ENCODE measurements around the gene NATD1. TPM values are rescaled to one million over a fixed set of nuclear protein-coding genes. Genes with fewer than 3 reads are reported as not detected.

Gene NATD1
- total RNA-seq, 2 experiments from 2014 or later, result 3.0 to 3.2 TPM

DNA sequence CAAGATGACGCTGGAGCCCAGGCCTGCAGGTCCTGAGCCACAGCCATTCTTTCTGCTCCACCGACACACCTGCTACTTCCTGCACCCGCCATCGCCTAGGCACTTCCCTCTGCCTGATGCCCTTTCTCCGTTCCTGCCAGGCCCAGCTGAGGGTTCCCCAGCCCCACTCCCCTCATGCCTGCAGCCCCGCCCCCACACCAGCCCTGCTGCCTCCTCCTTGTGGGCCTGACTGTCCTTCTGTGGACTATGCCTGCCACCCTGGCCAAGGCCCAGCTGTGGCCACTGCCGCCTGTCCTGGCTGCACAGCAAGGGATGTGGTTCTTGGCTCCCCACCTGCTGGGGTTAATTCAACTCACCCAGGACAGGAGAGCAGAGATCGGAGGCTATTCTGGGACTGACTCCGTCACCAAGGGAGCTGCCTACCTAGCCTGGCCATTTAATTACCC is 7.5 kb downstream of the NATD1 start:
- H3K4me1 Mint-ChIP-seq, result peaks cover 5% of the 10 kb centered on the region
- POLR2A ChIA-PET, result no interaction called here
- H3K36me3 Mint-ChIP-seq (ENCODE audit: low read depth), result no peaks in the 10 kb centered on the region
- no peaks in the 10 kb centered on the region for H3K27me3 Mint-ChIP-seq
- DNase-seq, result no peak
- no peak overlapping the region for H3K4me3 Mint-ChIP-seq
- H3K27ac Mint-ChIP-seq, result no peak overlapping the region
- CTCF ChIA-PET, result no interaction called here
- H3K9me3 Mint-ChIP-seq, result no peaks in the 10 kb centered on the region

DNA sequence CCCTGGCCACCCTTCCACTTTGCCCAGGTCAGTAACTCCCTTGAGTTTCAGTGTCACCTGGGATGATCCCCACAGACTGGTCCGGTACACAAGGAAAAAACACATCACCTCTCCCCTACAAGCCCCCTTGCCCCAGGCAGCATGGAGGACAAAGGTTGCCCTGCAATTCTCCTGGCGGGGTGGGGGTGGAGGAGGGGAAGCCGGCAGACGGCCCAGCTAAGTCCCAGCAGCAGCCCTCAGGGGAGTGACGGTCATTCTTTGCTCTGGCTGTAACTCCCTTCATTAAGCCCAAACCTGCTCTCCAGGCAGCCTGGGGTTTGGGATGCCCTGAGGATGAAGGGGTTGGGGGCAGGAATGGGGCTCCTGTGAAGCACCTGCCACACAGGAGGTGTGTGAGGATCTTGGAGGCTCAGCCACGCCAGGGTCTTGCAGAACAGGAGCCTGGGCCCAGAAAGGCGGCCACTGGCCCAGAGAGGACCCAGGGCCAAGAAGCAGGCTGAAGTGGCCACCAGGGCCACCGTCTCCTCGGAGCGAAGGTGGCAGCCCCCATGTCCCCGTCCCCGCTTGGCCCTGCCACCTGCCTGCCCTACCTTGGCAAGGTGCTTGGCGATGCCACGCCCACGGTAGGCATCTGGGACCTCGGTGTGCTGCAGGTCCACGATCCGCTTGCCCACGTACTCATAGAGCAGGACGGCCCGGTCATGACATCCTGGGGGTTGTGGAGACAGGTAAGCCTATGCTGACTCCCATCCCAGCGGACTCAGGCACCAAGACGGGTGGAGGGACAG is 9.5 kb downstream of the NATD1 start:
- Mint-ChIP-seq H3K27me3 (no peaks in the 10 kb centered on the region), H3K36me3 (ENCODE audit: low read depth) (no peaks in the 10 kb centered on the region), H3K4me3 (no peak overlapping the region), H3K27ac (no peak overlapping the region), H3K9me3 (no peaks in the 10 kb centered on the region), H3K4me1 (peaks cover 5% of the 10 kb centered on the region)
- ChIA-PET CTCF (no interaction called here), POLR2A (no interaction called here)
- no peak for DNase-seq

DNA sequence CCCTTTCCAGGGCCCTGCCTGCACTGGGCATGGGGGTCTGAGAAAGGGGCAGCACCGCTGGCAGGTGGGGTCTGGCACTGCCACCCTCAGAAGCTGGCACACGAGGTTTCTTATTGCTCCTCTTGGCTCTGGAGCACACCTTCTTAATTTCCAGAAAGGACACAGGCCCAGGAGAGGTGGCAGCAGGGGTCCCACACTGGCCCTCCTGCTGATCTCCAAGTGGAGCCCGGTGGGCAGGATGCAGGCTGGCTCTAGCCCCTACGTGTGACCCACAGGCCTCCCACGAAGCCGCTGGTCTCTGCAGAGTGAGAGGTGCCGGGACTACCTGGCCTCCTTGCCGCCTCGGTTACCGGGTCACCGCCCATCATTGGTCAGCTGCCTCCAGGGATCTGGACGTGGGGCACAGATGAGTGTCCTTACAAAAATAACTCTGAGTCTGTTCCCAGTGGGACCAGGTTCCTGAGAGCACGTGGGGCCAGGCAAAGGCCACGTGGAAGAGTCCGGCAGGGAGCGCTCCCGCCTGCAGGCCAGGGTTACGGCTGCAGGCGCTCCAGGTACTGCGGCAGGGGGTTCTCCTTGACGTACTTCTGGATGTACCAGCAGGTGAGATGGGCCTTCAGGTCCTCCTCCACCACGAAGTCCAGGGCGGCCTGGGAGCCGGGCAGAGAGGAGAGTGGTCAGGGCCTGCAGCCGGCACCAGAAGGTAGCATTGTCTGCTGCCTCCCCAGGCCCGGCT is 10.3 kb downstream of the NATD1 start:
- no peaks in the 10 kb centered on the region for H3K9me3 Mint-ChIP-seq
- no peak for DNase-seq
- POLR2A ChIA-PET, result no interaction called here
- H3K36me3 Mint-ChIP-seq (ENCODE audit: low read depth), result no peaks in the 10 kb centered on the region
- peaks cover 5% of the 10 kb centered on the region for H3K4me1 Mint-ChIP-seq
- CTCF ChIA-PET, result no interaction called here
- H3K27me3 Mint-ChIP-seq, result no peaks in the 10 kb centered on the region
- H3K27ac Mint-ChIP-seq, result no peak overlapping the region
- H3K4me3 Mint-ChIP-seq, result no peak overlapping the region

DNA sequence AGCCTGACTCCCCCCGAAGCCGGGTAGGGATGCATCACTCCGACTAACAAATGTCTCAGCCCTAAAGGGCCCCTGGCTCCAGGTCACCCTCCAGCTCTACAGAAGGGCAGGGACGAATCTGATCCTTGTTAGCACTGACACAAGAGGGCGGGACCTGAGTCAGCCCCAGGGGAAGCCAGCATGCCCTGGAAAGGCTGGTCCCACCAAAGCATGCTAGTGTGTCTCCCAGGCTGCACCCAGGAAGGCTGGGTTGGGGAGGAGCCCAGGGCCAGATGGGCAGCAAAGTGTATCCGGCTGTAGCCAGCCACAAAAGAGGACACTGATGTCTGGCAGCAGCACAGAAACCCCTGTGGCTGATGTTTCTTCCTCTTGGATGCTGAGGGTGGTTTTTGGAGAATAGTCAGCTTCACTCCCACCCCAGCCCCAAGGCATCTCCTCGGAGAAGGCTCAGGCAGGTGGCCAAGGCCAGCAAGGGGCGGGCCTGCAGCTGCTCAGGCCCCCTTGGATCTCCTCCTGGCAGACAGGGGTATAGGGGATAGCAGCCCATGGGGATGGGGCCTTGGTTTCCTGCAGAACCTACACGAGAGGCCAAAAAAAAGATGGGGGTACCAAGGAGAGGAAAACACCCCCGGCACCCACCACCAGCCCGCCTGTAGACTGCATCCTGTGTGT is 11.0 kb downstream of the NATD1 start:
- POLR2A ChIA-PET, result no interaction called here
- Mint-ChIP-seq H3K4me3 (no peak overlapping the region), H3K4me1 (peaks cover 5% of the 10 kb centered on the region), H3K9me3 (no peaks in the 10 kb centered on the region), H3K27ac (no peak overlapping the region), H3K27me3 (no peaks in the 10 kb centered on the region), H3K36me3 (ENCODE audit: low read depth) (no peaks in the 10 kb centered on the region)
- CTCF ChIA-PET, result interaction anchor here (1.2 kb wide), 1 partner anchor 16 kb away, joined by 3 read pairs; no protein-coding TSS in a partner anchor
- no peak for DNase-seq

DNA sequence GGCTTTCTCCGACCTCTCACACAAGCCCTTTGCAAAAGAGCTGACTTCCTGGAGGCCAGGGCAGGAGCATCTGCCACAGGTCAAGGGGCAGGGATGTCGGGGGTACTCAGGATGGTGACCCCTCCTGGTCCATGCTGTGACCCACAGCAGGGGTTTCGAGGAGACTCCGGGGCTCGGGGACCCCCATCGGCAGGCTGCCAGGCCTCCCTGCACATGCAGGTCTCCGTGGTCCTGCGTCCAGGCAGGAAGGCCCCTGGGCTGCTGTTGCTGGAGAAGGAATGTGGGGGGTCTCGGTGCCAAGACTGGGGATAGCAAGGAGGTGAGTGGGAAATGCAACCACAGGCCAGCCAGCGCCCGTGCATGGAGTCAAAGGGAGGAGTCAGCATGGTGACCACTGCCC is 11.6 kb downstream of the NATD1 start:
- CTCF ChIA-PET, result interaction anchor here (1.2 kb wide), 1 partner anchor 16 kb away, joined by 3 read pairs; no protein-coding TSS in a partner anchor

DNA sequence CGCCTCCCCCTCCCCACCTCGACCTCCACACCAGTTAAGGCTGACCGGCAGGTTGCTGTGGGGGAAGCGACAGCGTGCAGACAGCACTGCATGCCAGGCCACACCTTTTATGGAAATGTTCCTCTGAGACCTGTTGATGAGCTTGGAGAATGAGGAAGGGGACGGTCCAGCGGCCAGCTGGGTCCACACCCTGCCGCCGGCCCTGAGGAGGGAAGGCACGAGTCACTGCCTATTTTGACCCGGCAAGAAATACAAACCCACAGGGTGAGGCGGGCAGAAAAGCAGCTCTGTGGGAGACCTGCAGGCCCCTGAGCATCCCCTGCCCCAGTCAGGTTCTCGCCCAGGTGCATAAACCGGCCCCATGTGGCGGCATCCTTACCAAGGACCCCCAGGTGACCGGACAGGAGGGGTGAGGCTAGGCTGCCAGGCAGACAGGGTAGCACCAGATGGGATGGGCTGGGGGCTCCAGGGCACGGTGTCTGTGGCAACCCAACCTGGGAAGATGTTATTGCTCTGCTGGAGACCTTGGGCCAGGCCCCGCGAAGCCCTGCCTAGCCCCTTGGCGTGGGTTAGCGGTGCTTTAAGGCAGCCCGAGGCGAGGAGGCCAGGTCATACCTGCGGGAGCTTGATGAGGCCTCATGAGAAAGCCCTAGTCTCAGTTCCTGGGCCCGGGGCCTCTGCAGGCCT is 12.7 kb downstream of the NATD1 start:
- Mint-ChIP-seq H3K27ac (no peak overlapping the region), H3K9me3 (no peaks in the 10 kb centered on the region), H3K4me1 (peaks cover under 1% of the 10 kb centered on the region), H3K36me3 (ENCODE audit: low read depth) (no peaks in the 10 kb centered on the region), H3K4me3 (no peak overlapping the region), H3K27me3 (no peaks in the 10 kb centered on the region)
- ChIA-PET CTCF (interaction anchor here (0.5 to 1.2 kb wide), 3 partner anchors 17 to 258 kb away, joined by 3 read pairs; no protein-coding TSS in a partner anchor), POLR2A (no interaction called here)
- no peak for DNase-seq

More for the DNA sequence above, 11.6 kb downstream of the NATD1 start:
- peaks cover 5% of the 10 kb centered on the region for H3K4me1 Mint-ChIP-seq
- no peaks in the 10 kb centered on the region for H3K36me3 Mint-ChIP-seq (ENCODE audit: low read depth)
- no peak overlapping the region for H3K4me3 Mint-ChIP-seq
- H3K9me3 Mint-ChIP-seq, result no peaks in the 10 kb centered on the region
- no peak for DNase-seq
- POLR2A ChIA-PET, result no interaction called here
- no peak overlapping the region for H3K27ac Mint-ChIP-seq
- H3K27me3 Mint-ChIP-seq, result no peaks in the 10 kb centered on the region

DNA sequence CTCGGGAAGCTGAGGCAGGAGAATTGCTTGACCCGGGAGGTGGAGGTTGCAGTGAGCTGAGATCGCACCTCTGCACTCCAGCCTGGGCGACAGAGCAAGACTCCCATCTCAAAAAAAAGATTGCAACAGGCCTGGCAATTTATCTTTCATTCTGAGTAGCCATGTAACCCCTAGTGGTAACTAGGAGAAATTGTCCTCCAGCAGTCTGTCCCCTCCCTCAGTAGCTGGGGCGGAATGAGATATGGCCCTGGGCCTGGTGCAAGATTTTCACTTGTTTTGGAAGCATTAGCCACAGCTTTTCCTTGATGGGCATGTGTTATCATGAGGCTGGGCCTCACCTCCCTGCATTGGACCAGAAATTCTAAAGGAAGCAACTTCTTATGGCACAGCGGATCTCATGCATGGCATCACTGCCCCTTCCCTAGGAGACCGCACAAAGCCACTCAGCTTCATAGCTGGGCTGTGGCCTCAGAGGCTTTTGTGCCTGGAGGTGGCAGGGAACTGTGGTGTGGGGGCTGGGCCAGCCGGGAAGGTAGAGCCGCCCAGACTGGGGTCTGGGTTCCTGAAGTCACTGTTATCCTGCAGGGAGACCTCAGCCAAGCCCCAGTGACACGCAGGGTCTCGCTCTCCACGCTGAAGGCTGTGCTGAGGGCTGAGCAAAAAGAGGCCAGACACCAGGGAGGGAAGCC is 13.4 kb downstream of the NATD1 start:
- no peak overlapping the region for H3K27ac Mint-ChIP-seq
- no peaks in the 10 kb centered on the region for H3K4me1 Mint-ChIP-seq
- no peak for DNase-seq
- ChIA-PET POLR2A (no interaction called here), CTCF (interaction anchor here (0.5 to 1.1 kb wide), 4 partner anchors 24 to 257 kb away, joined by 3 read pairs; no protein-coding TSS in a partner anchor)
- no peaks in the 10 kb centered on the region for H3K36me3 Mint-ChIP-seq (ENCODE audit: low read depth)
- H3K9me3 Mint-ChIP-seq, result no peaks in the 10 kb centered on the region
- no peaks in the 10 kb centered on the region for H3K27me3 Mint-ChIP-seq
- H3K4me3 Mint-ChIP-seq, result no peak overlapping the region

DNA sequence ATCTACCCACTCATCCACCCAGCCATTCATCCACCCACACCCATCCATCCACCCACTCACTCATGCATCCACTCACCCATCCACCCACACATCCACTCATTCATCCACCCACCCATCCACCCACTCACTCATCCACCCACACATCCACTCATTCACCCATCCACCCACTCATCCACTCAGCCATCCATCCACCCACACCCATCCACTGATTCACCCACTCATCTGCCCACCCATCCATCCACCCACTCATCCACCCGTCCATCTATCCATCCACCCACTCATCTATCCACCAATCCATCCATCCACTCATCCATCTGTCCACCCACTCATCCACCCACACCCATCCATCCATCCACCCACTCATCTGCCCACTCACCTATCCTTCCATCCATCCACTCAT is 17.3 kb downstream of the NATD1 start:
- Mint-ChIP-seq H3K9me3 (peaks cover 3% of the 10 kb centered on the region), H3K4me1 (no peaks in the 10 kb centered on the region), H3K27ac (no peak overlapping the region), H3K27me3 (no peaks in the 10 kb centered on the region), H3K36me3 (ENCODE audit: low read depth) (peaks cover 6% of the 10 kb centered on the region), H3K4me3 (no peak overlapping the region)
- ChIA-PET CTCF (no interaction called here), POLR2A (interaction anchor here (0.6 kb wide), 1 partner anchor 85 kb away, joined by 5 read pairs; no protein-coding TSS in a partner anchor)
- DNase-seq, result no peak

DNA sequence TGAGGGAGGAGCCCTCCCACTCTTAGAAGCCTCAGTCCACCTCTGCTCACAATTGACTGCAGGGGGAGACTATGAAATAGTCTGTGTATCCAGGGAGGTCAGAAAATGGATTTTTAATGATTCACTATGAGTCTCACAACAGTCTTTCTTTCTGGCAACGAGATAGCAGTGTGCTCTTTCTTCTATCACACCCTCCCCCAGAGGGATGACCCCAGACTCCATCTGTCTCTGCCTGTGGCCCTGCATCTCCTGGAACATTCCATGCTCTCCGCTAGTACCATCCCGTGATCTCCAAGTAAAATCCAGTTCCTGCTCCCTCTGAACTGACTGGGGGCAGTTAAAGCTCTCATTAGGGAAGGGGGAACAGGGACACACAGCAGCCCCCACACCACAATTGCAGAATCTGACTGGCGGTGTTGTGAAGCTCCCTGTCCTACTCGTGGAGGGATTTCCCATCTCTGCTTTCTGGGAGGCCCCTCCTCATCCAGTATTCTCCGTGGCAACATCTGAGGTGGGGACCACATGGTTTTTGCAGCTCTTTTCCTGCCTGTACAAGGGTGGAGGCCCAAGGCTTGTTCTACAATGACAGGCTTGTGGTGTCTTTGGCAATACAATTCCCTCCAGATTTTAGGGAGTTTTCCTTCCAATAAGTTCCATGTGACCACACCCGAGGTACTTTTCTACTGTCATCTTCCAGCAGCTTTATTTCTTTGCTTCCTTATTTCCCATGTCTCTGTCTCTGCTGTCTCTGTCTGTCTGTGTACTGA is 19.4 kb downstream of the NATD1 start:
- ChIA-PET CTCF (interaction anchor here (0.8 to 1.0 kb wide), 2 partner anchors 19 to 259 kb away, joined by 3 read pairs; partner anchors contain the start of gene NATD1), POLR2A (no interaction called here)
- Mint-ChIP-seq H3K27me3 (no peaks in the 10 kb centered on the region), H3K9me3 (peaks cover 3% of the 10 kb centered on the region), H3K4me1 (no peaks in the 10 kb centered on the region), H3K4me3 (no peak overlapping the region), H3K27ac (no peak overlapping the region), H3K36me3 (ENCODE audit: low read depth) (peaks cover 6% of the 10 kb centered on the region)
- DNase-seq, result no peak

DNA sequence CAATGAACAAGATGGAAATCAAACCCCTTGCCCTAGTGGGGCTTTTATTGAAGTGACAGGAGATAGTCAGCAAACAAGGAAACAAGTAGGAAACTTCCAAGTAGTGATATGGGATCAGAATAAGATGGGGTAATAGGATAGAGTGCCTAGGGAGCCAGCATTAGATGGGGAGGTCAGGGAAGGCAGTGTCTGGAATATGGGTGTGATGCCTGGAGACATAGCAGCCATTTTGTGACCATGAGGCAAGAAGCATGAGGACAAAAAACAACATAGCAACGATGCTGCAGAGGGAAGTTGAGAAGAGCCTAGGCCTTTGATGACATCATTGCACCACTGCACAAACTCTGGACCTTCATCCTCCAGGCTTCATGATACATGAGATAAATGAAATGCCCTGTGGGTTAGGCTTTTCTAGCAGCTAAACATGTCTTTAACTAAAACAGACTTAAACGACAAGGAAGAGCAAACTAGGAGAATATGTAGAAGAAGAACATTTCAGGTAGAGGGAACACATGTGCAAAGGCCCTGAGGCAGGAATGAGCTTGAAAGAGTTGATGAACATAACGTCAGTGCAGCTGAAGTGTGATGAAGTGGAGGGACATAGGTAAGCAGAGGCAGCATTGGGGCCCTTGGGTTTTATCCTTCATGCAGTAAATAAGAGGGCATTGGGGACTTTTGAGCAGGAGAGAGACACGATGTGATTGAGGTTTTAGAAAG is 21.0 kb downstream of the NATD1 start:
- ChIA-PET CTCF (interaction anchor here (1.0 kb wide), 1 partner anchor 258 kb away, joined by 3 read pairs; no protein-coding TSS in a partner anchor), POLR2A (no interaction called here)
- Mint-ChIP-seq H3K27me3 (no peaks in the 10 kb centered on the region), H3K9me3 (peaks cover 3% of the 10 kb centered on the region), H3K27ac (no peak overlapping the region), H3K4me1 (no peaks in the 10 kb centered on the region), H3K4me3 (no peak overlapping the region), H3K36me3 (ENCODE audit: low read depth) (peaks cover 6% of the 10 kb centered on the region)
- DNase-seq, result no peak

DNA sequence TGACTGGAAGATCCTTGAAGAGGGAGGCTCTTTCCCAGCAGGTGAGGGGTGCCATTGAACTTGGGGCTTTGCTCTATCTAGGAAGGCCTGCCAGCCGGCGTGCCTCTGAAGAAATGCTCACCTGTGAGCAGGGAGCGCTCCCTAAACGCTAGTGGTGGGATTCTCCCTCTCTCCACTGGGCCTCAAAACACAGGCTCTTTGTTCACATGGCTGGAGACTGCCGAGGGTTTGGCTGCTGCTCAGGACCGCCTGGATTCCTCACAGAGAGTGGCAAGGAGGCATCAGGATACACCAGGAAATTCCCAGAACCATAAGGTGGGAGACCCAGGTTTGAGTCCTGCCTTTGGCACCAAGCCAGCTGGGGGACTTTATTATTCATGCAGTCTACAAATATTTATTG is 21.7 kb downstream of the NATD1 start:
- no peaks in the 10 kb centered on the region for H3K27me3 Mint-ChIP-seq
- no peaks in the 10 kb centered on the region for H3K4me1 Mint-ChIP-seq
- no peak overlapping the region for H3K4me3 Mint-ChIP-seq

More for the DNA sequence above, 21.7 kb downstream of the NATD1 start:
- Mint-ChIP-seq H3K36me3 (ENCODE audit: low read depth) (peaks cover 6% of the 10 kb centered on the region), H3K27ac (no peak overlapping the region), H3K9me3 (peaks cover 3% of the 10 kb centered on the region)
- ChIA-PET CTCF (no interaction called here), POLR2A (no interaction called here)
- no peak for DNase-seq
